Hair follicle dermal papilla cell (primary cell): Measurements from ENCODE around the gene RNF225. TPM values are rescaled to one million over a fixed set of nuclear protein-coding genes. Genes with fewer than 3 reads are reported as not detected.

Experiments used
- small RNA-seq: library from RNA; depleted of rRNA; stranded (forward); fragments of <200 nt; gene quantifications from one replicate; pipeline ENCODE3, GENCODE V24; 2012
- total RNA-seq: library from RNA; depleted of rRNA; stranded (reverse); fragments of >200 nt; gene quantifications from 2 replicates; pipeline ENCODE4 v1.2.3, GENCODE V29; 2012

The RNF225 gene
- 0.32 TPM in 1 of 2 replicates, not detected in the other for total RNA-seq

DNA sequence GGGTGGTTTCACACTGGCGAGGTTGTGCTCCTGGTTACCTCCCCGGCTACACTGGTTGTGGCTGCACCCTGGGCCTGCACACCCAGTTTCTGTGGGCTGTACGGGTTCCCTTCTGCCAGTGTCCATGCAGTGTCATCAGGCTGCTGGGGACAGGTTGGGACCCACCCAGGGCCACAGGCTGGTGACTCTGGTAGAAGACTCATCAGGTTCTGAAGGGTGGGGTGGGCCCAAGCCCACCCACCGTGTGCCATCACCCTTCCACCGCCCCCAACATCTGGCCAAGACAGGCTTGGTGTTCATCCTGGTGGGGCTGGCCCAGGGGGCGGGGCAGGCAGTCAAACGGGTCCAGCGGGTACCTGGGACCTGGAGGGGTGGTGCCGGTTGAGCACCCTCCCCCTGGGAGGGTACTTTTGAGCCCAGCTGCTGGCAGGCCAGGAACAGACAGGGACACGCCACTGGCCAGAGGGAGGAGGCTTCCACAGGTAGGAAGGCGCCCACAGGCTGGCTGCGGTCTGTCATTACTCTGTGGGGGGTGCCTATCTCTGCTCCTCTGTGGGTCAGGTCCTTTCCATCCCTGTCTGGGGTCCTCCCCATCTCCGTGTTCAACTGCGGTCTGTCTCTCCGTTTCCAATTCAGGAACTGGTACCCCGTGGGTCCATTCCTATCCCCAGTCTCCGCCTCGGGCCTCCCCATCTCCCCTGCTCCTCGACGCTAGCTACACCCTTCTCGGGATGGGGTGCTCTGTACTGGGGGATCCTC lies at the start of gene RNF225:
Gene RNF225 (plus strand): TSS at position 437 of the 759 bp plus-strand sequence. CDS start 434 bp downstream, outside the sequence.

DNA sequence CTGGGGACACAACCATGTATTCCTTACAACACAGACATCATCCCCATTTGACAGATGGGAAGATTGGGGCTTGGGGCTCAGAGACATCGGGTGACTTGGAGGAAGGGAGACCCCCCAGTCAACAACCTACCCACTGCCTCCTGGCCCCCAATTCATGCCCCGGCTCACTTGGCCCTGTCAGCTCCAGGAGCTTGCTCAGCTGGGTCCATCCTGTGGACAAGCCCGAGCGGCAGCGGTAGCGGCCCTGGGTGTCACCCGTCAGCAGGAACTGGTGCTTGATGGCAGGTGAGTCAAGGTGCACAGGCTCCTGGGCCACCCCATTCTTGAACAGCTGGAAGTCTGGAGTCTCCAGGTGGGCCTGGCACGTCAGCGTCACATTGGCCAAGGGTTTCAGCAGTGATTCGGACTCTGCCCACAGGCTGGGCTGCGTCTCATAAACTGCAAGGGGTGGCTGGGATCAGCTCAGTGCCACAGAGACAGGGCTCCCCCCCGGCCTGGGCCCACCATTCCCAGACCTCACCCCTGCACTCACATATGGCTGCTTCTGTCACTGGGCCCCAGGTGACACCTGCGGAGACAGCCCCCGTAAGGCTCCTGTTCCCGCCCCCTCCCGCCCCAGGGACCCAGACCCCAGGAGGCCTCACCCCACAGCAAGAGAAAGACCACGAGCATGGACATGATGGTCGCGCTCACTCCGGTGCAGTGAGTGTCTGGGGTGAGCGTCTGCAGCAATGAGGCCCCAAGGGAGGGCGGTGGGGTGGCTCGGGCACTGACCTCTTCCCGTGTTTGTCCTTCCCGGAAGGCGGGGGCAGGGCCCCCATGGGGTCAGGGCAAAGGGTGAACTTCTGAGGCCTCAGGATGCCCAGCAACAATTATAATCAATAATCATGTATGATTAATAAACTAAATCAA lies 42.4 kb upstream of the RNF225 start, which contains the start of gene A1BG:
Gene A1BG (minus strand): TSS at position 733 of the 912 bp plus-strand sequence. CDS start 55 bp downstream, at position 678.

DNA sequence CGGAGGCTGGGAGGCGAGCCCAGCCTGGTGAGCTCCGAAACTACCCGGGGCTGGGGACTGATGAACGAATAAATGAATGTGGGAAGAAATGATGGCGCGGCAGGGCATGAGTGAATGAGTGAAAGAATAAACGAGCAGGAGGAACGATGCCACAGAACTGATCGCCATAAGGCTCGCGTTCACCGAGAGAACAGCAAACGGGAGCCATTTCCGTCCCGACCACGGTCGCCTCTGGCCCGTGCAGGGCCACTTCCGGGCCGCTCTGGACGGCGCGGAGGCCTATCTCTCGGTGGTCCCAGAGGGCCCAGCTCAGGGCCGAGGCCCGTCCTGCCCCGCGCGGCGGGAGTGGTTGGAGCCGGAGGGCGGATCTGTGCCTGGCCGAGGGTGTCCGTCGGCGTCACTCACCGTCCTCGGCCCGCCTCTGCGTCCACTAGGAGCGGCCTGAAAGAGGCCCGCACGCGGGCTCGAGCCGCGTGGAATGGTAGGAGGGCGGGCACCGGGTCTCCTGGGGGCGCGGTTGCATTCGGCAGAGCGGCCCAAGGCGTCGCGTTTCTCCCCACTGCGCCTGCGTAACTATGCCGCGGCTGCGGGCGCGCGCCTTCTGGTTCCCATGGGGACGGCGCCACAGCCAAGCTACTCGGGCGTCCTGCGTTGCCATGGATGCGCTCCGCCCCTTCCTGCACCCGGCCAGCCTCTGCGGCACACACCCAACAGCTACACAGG lies 33.0 kb upstream of the RNF225 start, which contains the start of gene ZNF497:
Gene ZNF497 (minus strand): TSS at position 480 of the 723 bp plus-strand sequence. CDS start 5,116 bp downstream, outside the sequence.

DNA sequence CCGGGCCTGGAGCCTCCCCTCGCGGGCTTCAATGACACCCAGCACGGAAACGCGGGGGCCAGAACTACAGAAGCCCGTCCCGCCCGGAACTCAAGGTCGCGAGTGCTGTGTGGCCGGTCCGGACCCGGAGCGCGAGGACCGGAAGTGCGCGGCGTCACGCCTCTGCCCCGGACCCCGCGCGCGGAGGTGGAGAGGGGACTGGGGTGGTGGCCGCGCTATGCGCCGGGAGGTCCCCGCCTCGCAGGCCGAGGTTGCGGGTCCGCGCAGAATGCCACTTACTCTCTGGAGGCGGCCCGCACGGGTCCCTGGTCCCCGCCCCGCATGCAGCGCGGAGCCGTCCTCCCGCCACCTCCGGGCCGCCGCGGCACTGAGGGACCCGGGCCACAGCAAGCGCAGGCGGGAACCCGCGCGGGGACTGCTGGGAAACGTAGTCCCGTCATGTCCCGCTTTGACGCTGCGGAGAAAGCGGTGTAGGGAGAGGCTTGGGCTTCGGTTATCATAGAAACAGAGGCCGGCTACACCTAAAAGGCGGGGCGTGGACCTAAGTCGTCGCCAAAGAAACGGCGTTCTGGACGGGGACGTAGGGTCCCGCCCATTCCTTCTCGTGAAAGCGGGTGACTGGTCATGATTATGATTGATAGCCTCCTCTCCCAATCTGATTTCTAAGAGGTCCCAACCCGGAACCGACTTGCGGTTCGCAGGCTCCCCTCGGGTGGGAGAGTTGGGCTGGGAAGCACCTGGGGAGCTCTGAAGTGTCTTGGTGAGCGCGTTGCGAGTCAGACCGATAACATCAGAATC lies 14.6 kb upstream of the RNF225 start, which contains the start of gene ZNF837:
Gene ZNF837 (minus strand): TSS at position 369 of the 798 bp plus-strand sequence. CDS start 11,698 bp downstream, outside the sequence.

DNA sequence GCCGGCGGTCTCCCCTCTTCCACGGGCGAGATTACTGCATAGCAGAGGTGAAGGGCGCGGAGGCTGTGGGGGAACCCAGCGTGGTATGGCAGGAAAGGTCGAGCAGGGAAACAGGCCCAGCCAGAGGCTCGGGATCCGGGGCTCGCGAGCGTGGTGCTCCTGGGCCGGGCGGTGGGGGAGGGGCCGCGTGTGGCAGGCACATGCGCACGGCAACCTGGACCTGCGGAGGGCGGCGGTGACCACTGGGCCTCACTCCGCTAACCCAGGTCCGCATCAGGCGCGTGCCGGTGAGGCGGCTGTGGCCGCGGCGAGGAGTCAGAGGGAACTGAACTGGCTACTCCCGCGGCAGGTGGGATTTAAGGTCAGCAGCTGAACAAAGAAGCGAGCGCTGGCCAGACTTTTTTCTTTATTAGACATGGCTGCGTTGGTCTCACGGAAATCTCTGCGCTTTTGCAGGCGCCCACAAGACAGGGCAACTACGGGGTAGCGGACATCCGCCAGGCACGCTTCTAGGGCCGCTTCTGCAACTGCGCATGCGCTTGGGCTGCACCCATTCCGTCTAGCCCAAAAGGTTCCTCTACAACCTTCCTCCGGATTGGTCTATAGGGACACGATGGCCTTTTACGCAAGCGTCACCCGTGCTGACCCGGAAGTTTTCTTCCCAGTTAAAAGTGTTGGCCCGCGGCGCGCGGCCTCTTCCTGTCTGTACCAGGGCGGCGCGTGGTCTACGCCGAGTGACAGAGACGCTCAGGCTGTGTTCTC lies 8.7 kb upstream of the RNF225 start, which contains the start of gene RPS5:
Gene RPS5 (plus strand): TSS at position 694 of the 762 bp plus-strand sequence. CDS start 869 bp downstream, outside the sequence.

DNA sequence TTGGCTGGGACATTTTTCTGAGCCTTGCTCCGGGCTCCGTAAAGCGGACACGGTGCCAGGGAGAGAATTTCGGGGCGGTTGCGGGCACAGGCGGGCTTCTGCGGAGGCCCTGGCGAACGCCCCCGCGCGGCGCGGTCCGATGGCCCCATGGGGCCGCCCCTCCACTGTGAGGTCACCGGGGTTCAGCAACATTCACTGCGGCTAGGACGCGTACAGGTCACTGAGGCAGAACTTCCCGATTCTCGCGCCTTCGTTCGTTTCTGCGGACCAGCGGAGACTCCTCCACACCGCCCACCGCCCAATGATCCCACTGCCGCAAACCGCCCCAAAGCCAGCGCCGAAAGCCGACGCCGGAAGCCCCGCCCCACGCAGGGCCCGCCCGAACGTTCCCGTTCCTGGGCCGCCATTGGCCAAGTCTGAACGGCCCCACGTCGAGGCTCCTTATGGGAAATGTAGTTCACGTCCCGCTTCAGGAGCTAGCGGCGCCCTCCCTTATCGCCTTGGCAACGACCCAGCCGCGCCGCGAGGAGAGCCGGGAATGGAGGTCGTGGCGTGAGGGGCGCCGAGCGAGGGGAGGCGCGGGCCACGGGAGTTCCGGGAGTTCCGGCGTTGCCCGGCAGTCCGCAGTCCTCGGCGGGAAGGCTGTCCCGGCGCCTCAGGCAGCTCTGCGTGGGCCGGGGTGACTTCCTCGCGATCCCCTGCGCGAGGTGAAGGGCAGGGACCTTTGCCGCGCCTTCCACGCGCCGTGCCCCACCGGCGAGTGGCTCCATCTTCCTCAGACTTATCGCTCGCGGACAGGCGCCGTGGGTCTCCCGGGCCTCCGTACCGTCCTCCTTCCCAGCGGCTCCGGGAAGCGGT lies 12.9 kb downstream of the RNF225 start, which contains the start of gene ZNF584:
Gene ZNF584 (plus strand): TSS at position 498 of the 858 bp plus-strand sequence. CDS start 499 bp downstream, outside the sequence.

DNA sequence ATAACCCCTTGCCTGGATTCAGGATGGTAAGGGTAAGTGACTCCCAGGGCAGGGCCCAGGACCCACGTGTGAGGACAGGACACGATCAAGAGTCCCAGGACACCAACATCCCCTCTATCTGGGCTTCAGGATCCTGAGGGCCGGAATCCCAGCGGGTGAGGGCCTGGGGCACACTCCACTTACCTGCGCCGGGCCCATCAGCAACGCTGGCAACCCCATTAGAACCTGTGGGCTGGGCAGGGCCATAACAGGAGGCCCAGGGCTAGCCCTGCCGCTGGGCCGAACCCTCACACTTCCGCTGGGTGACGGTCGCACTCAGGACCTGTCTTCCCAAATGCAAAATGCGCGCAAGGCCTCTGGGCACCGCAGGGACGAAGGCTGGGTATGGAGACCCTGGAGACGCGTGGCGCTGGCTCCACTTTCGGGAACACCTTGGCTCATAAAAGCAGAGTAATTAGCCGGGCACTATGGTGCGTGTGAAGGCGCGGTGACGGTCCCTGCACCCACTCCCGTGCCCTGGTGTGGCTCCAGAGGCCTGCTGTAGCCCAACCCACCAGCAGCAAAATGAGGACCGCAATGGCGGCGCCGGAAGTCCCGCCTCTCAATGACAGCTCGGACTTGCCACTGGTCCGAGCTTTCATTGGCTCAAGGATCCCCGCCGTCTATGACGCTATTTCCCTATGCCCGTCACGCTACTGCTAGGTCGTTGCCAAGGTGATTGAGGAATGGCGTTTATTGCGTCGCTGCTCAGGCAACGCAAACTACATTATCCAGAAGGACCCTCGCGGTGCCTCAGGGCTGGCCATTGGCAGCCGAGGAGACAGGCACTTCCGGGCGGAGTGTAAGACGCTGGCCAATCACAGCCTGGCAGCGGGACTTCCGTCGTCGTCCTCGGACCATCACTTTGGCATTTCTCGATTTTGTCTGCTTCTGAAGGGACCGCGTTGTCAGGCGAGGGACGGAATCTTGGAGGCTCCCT lies 44.4 kb downstream of the RNF225 start, which contains the start of gene ZNF132:
Gene ZNF132 (minus strand): TSS at position 578 of the 979 bp plus-strand sequence. CDS start 332 bp downstream, at position 246.

Small RNAs within 50 kb of the gene (small RNA-seq; reads per million reads assigned to genes)
- gene MIR4754 = not detected
- gene RNA5SP473 = 0.27 reads per million

Other genes starting within 250 kb of the RNF225 start
- 18.7 and 21.6 TPM in 2 replicates for gene ZNF329, start 244.9 kb upstream of the RNF225 start, total RNA-seq
- gene ZNF274, start 212.6 kb upstream of the RNF225 start, total RNA-seq = 22.0 and 28.7 TPM in 2 replicates
- 33.3 and 46.7 TPM in 2 replicates for gene ZNF544, start 166.7 kb upstream of the RNF225 start, total RNA-seq
- gene ZNF8, start 116.7 kb upstream of the RNF225 start, total RNA-seq = 11.3 and 12.8 TPM in 2 replicates
- 26.4 and 31.9 TPM in 2 replicates for gene ERVK3-1, start 90.3 kb upstream of the RNF225 start, total RNA-seq
- 3.4 and 3.6 TPM in 2 replicates for gene ZSCAN22, start 68.7 kb upstream of the RNF225 start, total RNA-seq
- gene A1BG, start 42.2 kb upstream of the RNF225 start, total RNA-seq = 3.2 and 9.2 TPM in 2 replicates
- 0.81 and 1.2 TPM in 2 replicates for gene ZNF497, start 32.9 kb upstream of the RNF225 start, total RNA-seq
- 3.2 and 3.6 TPM in 2 replicates for gene ZNF837, start 14.6 kb upstream of the RNF225 start, total RNA-seq
- gene RPS5, start 8.4 kb upstream of the RNF225 start, total RNA-seq = 1,108 and 1,201 TPM in 2 replicates
- 15.8 and 18.3 TPM in 2 replicates for gene ZNF584, start 13.0 kb downstream of the RNF225 start, total RNA-seq
- gene ZNF132, start 44.5 kb downstream of the RNF225 start, total RNA-seq = 9.4 and 13.0 TPM in 2 replicates
- gene ZNF324B, start 56.0 kb downstream of the RNF225 start, total RNA-seq = 12.1 and 12.5 TPM in 2 replicates
- 23.9 and 24.3 TPM in 2 replicates for gene ZNF324, start 71.4 kb downstream of the RNF225 start, total RNA-seq
- 11.8 and 12.9 TPM in 2 replicates for gene ZNF446, start 80.7 kb downstream of the RNF225 start, total RNA-seq
- 3.8 and 4.9 TPM in 2 replicates for gene SLC27A5, start 116.3 kb downstream of the RNF225 start, total RNA-seq
- 9.4 and 12.3 TPM in 2 replicates for gene ZBTB45, start 124.2 kb downstream of the RNF225 start, total RNA-seq
- gene TRIM28, start 148.4 kb downstream of the RNF225 start, total RNA-seq = 220 and 227 TPM in 2 replicates
- 70.1 and 97.5 TPM in 2 replicates for gene CHMP2A, start 159.4 kb downstream of the RNF225 start, total RNA-seq
- 47.9 and 50.3 TPM in 2 replicates for gene UBE2M, start 163.0 kb downstream of the RNF225 start, total RNA-seq
- gene MZF1, start 177.7 kb downstream of the RNF225 start, total RNA-seq = 27.4 and 27.6 TPM in 2 replicates